HFF-Myc (cell line): ENCODE measurements around the gene CAMKK2.

ENCODE experiments used
- DNase-seq: peaks from one replicate; pipeline ENCODE4 v3.0.0-alpha.2; 2011; ENCODE audit warnings: low read depth; ENCODE audit errors: extremely low read depth
- H3K4me3 ChIP-seq: replicated peaks from 2 replicates; pipeline ENCODE4 v1.5.1; 2011; ENCODE audit warnings: low read depth, mild to moderate bottlenecking, control low read depth, low read length
- TF ChIP-seq, protein P1 (sequence below): IDR thresholded peaks from 2 replicates; pipeline ENCODE4 v1.5.1; 2012; ENCODE audit warnings: mild to moderate bottlenecking, low read depth, low read length, control low read depth; ENCODE audit errors: missing control alignments

Gene CAMKK2

DNA sequence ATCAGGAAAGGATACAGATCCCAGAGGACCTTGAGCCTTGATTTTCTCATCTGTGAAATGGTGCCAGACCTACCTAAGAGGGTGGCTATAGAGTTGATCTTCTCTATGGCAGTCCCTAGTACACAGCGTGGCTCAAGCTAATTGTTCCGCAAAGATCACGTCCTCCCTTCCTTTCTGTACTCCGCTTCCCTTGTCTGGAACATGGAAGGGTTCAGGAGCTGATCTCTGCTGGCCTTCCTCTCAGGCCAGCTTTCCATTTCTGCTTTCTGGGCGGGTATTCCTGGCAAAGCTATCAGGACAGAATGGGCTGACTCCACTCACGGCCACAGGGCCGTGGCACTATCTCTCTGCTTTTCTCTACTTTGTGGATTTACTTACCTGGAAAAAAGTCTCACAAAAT, 6.5 kb downstream of the CAMKK2 start:
- no peak for DNase-seq
- no peak overlapping the region for H3K4me3 ChIP-seq
- TF ChIP-seq, protein P1, sequence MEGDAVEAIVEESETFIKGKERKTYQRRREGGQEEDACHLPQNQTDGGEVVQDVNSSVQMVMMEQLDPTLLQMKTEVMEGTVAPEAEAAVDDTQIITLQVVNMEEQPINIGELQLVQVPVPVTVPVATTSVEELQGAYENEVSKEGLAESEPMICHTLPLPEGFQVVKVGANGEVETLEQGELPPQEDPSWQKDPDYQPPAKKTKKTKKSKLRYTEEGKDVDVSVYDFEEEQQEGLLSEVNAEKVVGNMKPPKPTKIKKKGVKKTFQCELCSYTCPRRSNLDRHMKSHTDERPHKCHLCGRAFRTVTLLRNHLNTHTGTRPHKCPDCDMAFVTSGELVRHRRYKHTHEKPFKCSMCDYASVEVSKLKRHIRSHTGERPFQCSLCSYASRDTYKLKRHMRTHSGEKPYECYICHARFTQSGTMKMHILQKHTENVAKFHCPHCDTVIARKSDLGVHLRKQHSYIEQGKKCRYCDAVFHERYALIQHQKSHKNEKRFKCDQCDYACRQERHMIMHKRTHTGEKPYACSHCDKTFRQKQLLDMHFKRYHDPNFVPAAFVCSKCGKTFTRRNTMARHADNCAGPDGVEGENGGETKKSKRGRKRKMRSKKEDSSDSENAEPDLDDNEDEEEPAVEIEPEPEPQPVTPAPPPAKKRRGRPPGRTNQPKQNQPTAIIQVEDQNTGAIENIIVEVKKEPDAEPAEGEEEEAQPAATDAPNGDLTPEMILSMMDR: no peak

DNA sequence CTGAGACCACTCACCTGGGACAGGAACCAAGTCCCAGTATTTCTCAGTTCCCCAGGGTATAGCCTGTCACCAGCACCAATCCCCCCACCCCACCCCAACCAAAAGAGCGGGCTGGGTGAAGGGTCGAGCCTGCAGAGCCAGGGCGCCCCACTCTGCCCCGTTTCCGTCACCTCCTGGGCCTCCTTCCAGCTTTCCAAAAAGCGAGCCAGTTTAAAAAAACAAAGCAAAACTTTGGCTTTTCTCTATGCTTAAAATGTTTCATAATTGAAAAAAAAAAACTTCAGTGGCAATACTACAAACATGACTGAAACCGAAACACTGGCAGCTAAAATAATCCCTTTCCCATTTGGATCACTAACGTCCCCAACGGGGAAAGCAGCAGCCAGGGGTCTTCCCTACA, 7.5 kb downstream of the CAMKK2 start:
- H3K4me3 ChIP-seq: no peak overlapping the region
- TF ChIP-seq, protein P1: no peak
- DNase-seq: no peak

- no peak overlapping the region for H3K4me3 ChIP-seq
- TF ChIP-seq, protein P1: no peak
- DNase-seq: no peak
Observed at GRCh38 chr12:121288158-121288845, 8.2 kb downstream of the CAMKK2 start.

- DNase-seq: no peak
Observed at GRCh38 chr12:121287267-121287954, 9.1 kb downstream of the CAMKK2 start.

DNA sequence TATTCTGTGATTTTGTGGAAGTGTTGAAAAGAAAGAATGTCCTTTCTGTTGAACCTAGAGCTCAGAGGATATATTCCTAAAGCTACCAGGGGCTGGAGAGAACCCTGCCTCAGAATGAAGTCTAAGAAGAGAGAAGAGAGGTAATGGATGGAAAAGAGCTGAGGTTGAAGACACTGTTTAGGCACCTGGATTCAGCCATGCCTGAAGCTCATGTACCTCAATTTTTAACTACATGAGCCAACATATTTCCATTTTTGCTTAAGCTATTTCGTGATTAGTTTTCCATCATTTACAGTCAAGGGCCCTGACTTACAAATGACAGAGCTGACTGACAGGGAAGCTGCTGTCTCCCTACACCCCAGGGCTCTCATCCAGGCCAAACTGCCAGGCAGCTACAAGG, 10.7 kb downstream of the CAMKK2 start:
- H3K4me3 ChIP-seq: no peak overlapping the region
- DNase-seq: no peak
- TF ChIP-seq, protein P1: no peak

More at GRCh38 chr12:121287267-121287954, 9.1 kb downstream of the CAMKK2 start:
- H3K4me3 ChIP-seq: no peak overlapping the region
- TF ChIP-seq, protein P1: no peak

DNA sequence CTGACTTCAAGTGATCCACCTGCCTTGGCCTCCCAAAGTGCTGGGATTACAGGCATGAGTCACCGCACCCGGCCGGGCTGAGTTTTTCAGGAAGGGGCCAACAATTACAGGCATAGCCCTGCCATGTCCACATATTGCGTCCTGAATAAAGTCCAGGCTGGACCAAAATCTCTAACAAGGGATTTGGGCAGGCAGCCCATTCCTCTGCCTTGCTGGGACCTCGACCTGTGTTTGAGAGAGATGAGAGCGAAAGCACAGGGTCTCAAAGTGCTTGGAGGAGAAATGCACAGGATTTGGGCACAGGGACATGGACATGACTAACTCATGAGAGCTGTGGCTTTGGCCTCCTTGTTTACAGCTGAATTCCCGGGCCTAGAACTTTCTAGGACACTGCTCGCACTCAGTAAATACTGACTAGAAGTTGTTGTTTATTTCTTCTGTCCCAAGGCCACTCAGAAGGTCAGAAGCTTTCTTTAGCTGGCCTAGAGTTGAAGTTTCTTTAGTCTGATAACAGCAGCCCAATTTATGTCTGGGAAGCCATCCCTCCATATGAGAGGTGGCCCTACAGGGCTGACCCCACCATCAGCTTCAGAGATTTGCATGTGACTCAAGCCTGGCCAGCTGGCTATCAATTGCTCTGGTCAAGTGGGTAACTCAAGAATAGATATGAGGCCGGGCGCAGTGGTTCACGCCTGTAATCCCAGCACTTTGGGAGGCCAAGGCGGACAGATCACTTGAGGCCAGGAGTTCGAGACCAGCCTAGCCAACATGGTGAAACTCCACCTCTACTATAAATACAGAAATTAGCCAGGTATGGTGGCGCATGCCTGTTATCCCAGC, 11.7 kb downstream of the CAMKK2 start:
- DNase-seq: no peak
- TF ChIP-seq, protein P1: no peak
- H3K4me3 ChIP-seq: no peak overlapping the region
